Adipose tissue (tissue), 3 donors: ENCODE data around the gene RNASE2. TPM values are rescaled to one million over a fixed set of nuclear protein-coding genes. Genes with fewer than 3 reads are reported as not detected.

Experiments used
- polyA plus RNA-seq, 3 donors: library from polyadenylated mRNA; stranded (reverse); fragments of 200-250 nt; gene quantifications; one replicate each; pipeline ENCODE4 v1.2.3, GENCODE V29; 2013
- donor health status: healthy with polysubstance abuse.
- donor health status: Bipolar disorder and iron deficiency.
- donor health status: healthy.

Gene RNASE2
- polyA plus RNA-seq, 3 donors = 2.2 to 16.7 (median 2.4) TPM

Other genes starting within 250 kb of the RNASE2 start
- gene EDDM3A, start 209.6 kb upstream of the RNASE2 start, polyA plus RNA-seq = not detected
- not detected for gene EDDM3B, start 187.1 kb upstream of the RNASE2 start, polyA plus RNA-seq
- gene RNASE6, start 174.2 kb upstream of the RNASE2 start, polyA plus RNA-seq = 10 to 100 TPM in 1 of 3 donors, 1 to 10 TPM in 2; 3.2 to 12.5 (median 8.6) TPM
- 100 to 1,000 TPM; 143 to 531 (median 481) TPM for gene RNASE1, start 152.6 kb upstream of the RNASE2 start, polyA plus RNA-seq
- gene RNASE3, start 64.1 kb upstream of the RNASE2 start, polyA plus RNA-seq = 1 to 10 TPM in 1 of 3 donors, not detected in 2; 1.4 TPM
- gene METTL17, start 34.5 kb downstream of the RNASE2 start, polyA plus RNA-seq = 10 to 100 TPM; 37.9 to 46.9 (median 39.5) TPM
- gene SLC39A2, start 43.8 kb downstream of the RNASE2 start, polyA plus RNA-seq = under 1 TPM in 2 of 3 donors, not detected in 1; 0.06 to 0.22 TPM
- 100 to 1,000 TPM in 2 of 3 donors, 10 to 100 TPM in 1; 61.2 to 335 (median 162) TPM for gene NDRG2, start 69.6 kb downstream of the RNASE2 start, polyA plus RNA-seq
- gene TPPP2, start 74.7 kb downstream of the RNASE2 start, polyA plus RNA-seq = not detected
- not detected for gene RNASE13, start 79.3 kb downstream of the RNASE2 start, polyA plus RNA-seq
- under 1 TPM in 1 of 3 donors, not detected in 2; 0.07 TPM for gene RNASE7, start 86.9 kb downstream of the RNASE2 start, polyA plus RNA-seq
- gene RNASE8, start 102.3 kb downstream of the RNASE2 start, polyA plus RNA-seq = not detected
- gene ARHGEF40, start 114.8 kb downstream of the RNASE2 start, polyA plus RNA-seq = 10 to 100 TPM; 21.6 to 67.2 (median 44.0) TPM
- 10 to 100 TPM; 14.4 to 56.1 (median 18.6) TPM for gene ZNF219, start 143.2 kb downstream of the RNASE2 start, polyA plus RNA-seq
- gene TMEM253, start 145.6 kb downstream of the RNASE2 start, polyA plus RNA-seq = under 1 TPM; 0.22 to 0.83 (median 0.25) TPM
- gene OR5AU1, start 200.6 kb downstream of the RNASE2 start, polyA plus RNA-seq = not detected